KMS-11 (cell line): ENCODE measurements around the gene PWP1.

ENCODE experiments used
- H2AFZ ChIP-seq: fragments of 200-600 bp; sonication (generic); 2 replicates; pipeline ENCODE4 v1.6.1; 2016; ENCODE audit warnings: antibody characterized with exemption, mixed run types, low read depth
- H3K27ac ChIP-seq: fragments of 200-600 bp; sonication (generic); 2 replicates; pipeline ENCODE4 v1.6.1; 2016; ENCODE audit warnings: mild to moderate bottlenecking, mixed run types
- H3K27me3 ChIP-seq: fragments of 200-600 bp; sonication (generic); 2 replicates; pipeline ENCODE4 v1.6.1; 2017; ENCODE audit warnings: mild to moderate bottlenecking, low read depth, mixed run types, moderate library complexity; ENCODE audit not compliant: insufficient read depth
- H3K36me3 ChIP-seq: fragments of 200-600 bp; sonication (generic); 2 replicates; pipeline ENCODE4 v1.6.1; 2017; ENCODE audit warnings: mild to moderate bottlenecking, mixed run types; ENCODE audit not compliant: insufficient read depth
- H3K4me1 ChIP-seq: fragments of 200-600 bp; sonication (generic); 2 replicates; pipeline ENCODE4 v1.6.1; 2016; ENCODE audit warnings: mild to moderate bottlenecking, low read depth, mixed run types; ENCODE audit not compliant: poor library complexity, severe bottlenecking
- H3K4me2 ChIP-seq: fragments of 200-600 bp; sonication (generic); 2 replicates; pipeline ENCODE4 v1.7.0; 2016; ENCODE audit warnings: mild to moderate bottlenecking, mixed run types
- H3K4me3 ChIP-seq: fragments of 200-600 bp; sonication (generic); IDR thresholded peaks from 2 replicates; pipeline ENCODE4 v1.6.1; 2017; ENCODE audit warnings: low read depth, low read length, mixed read lengths; ENCODE audit not compliant: insufficient read depth
- H3K79me2 ChIP-seq: fragments of 200-600 bp; sonication (generic); 2 replicates; pipeline ENCODE4 v1.6.1; 2016; ENCODE audit warnings: low read depth, mixed run types; ENCODE audit not compliant: insufficient read depth
- H3K9ac ChIP-seq: fragments of 200-600 bp; sonication (generic); 2 replicates; pipeline ENCODE4 v1.6.1; 2016; ENCODE audit warnings: mild to moderate bottlenecking, mixed run types
- H4K20me1 ChIP-seq: fragments of 200-600 bp; sonication (generic); 2 replicates; pipeline ENCODE4 v1.6.1; 2016; ENCODE audit warnings: mild to moderate bottlenecking, mixed run types; ENCODE audit not compliant: insufficient read depth
- TF ChIP-seq, protein P1 (sequence below): fragments of 200-600 bp; sonication (generic); conservative IDR thresholded peaks from 2 replicates; pipeline ENCODE4 v1.6.1; 2017; ENCODE audit warnings: low read depth, mild to moderate bottlenecking, antibody characterized with exemption, low read length, moderate library complexity, mixed read lengths

The PWP1 gene

DNA sequence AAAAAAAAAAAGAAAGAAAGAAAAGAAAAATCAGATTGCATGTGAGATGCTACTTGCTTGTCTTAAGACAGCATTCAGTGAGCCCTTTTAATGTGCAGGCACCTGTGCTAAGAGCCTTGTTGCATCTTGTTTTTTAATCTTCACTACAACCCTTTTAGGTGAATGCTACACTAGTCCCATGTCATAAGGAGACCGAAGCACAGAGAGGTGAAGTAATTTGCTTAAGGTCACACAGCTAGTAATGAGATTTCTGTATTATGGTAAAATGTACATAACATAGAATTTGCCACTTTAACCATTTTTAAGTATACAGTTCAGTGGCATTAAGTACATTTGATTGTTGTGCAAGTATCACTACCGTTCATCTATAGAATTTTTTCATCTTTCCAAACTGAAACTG, 32.1 kb upstream of the PWP1 start:
- Histone ChIP-seq H2AFZ (no peak overlapping the region), H3K27me3 (no peaks in the 10 kb centered on the region), H3K4me2 (no peak overlapping the region), H3K36me3 (no peaks in the 10 kb centered on the region), H3K4me1 (no peaks in the 10 kb centered on the region), H3K4me3 (no peak overlapping the region), H3K79me2 (no peaks in the 10 kb centered on the region), H3K27ac (no peak overlapping the region), H3K9ac (no peak overlapping the region), H4K20me1 (no peaks in the 10 kb centered on the region)
- TF ChIP-seq, protein P1, sequence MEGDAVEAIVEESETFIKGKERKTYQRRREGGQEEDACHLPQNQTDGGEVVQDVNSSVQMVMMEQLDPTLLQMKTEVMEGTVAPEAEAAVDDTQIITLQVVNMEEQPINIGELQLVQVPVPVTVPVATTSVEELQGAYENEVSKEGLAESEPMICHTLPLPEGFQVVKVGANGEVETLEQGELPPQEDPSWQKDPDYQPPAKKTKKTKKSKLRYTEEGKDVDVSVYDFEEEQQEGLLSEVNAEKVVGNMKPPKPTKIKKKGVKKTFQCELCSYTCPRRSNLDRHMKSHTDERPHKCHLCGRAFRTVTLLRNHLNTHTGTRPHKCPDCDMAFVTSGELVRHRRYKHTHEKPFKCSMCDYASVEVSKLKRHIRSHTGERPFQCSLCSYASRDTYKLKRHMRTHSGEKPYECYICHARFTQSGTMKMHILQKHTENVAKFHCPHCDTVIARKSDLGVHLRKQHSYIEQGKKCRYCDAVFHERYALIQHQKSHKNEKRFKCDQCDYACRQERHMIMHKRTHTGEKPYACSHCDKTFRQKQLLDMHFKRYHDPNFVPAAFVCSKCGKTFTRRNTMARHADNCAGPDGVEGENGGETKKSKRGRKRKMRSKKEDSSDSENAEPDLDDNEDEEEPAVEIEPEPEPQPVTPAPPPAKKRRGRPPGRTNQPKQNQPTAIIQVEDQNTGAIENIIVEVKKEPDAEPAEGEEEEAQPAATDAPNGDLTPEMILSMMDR = no peak

DNA sequence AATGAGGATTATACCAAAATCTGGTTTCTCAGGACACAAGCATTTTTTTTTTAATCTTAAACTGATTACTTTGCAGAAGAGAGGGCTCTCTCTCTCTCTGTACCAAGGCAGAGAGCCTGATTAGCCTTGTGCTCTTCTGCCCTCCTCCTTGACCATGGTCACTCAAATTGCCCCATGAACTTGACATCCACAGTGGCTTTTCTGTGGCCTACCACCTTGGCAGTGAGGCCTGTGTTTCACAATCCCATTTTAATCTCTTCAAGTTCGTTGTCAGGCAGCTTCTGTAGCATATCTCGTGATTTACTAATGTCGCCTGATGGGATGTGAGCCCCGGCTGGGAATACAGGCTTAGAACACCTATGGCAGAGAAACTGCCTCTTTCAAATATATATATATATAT, 30.7 kb upstream of the PWP1 start:
- H3K9ac ChIP-seq = no peak overlapping the region
- no peak overlapping the region for H3K4me2 ChIP-seq
- H3K27ac ChIP-seq = no peak overlapping the region
- H3K4me3 ChIP-seq = no peak overlapping the region
- H3K4me1 ChIP-seq = no peaks in the 10 kb centered on the region
- no peaks in the 10 kb centered on the region for H3K79me2 ChIP-seq
- no peaks in the 10 kb centered on the region for H3K36me3 ChIP-seq
- no peaks in the 10 kb centered on the region for H3K27me3 ChIP-seq
- TF ChIP-seq, protein P1 = no peak
- H4K20me1 ChIP-seq = no peaks in the 10 kb centered on the region
- no peak overlapping the region for H2AFZ ChIP-seq

DNA sequence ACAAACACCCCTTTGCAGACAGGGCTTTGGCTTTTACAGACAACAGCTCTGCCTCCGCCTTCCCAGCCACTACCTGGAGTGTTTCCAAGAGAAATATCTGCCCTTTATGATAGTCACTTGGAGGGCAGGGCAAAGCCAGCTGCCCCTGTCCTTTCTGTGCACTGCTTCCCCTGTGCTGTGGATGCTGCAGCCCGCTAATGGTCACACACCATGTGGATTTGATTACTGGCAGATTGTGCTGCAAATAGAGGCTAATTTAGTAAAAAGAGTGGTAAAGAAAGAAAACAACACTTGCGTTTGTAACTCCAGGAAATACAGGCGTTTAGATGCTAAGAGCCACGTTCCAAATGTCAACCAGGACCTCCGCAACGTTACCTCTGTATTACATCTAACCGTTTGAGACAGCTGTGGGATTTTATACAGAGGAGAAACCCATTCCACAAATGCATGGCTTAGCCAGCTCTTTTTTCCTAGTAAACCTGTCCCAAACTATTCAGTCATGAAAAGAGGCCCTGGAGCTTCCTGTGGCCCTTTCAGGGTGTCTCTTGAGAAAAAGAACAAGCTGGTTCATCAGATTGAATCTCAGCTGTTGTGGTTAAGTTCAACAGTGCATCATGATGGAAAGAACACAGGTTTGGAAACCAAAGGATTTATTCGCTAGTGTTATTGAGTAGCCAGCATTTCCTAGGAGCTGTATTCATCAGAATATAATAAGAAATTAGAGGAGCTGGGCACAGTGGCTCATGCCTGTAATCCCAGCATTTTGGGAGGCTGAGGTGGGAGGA, 30.1 kb upstream of the PWP1 start:
- no peaks in the 10 kb centered on the region for H4K20me1 ChIP-seq
- H3K4me1 ChIP-seq = no peaks in the 10 kb centered on the region
- H3K9ac ChIP-seq = no peak overlapping the region
- H3K27ac ChIP-seq = no peak overlapping the region
- H3K4me3 ChIP-seq = no peak overlapping the region
- no peak overlapping the region for H2AFZ ChIP-seq
- no peak overlapping the region for H3K4me2 ChIP-seq
- TF ChIP-seq, protein P1 = no peak
- H3K27me3 ChIP-seq = no peaks in the 10 kb centered on the region
- no peaks in the 10 kb centered on the region for H3K36me3 ChIP-seq
- no peaks in the 10 kb centered on the region for H3K79me2 ChIP-seq

DNA sequence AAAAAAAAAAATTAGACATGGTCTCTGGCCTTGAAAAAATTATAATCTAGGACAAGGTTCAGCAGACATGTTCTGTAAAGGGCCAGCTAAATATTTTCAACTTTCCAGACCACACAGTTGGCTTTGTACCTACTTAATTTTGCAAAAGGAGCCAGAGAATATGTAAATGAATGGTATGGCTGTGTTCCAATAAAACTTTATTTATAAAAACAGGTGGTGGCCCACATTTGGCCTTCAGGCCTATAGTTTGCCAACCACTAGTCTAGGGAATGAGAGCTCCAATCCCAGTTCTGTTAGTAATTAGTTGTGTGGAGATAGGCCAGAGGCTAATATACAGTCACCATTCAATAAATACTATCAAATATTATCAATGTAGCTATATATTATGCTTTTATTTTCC, 29.3 kb upstream of the PWP1 start:
- Histone ChIP-seq H4K20me1 (no peaks in the 10 kb centered on the region), H3K36me3 (no peaks in the 10 kb centered on the region), H3K27me3 (no peaks in the 10 kb centered on the region), H3K4me2 (no peak overlapping the region), H3K9ac (no peak overlapping the region), H2AFZ (no peak overlapping the region), H3K79me2 (no peaks in the 10 kb centered on the region), H3K27ac (no peak overlapping the region), H3K4me1 (no peaks in the 10 kb centered on the region), H3K4me3 (no peak overlapping the region)
- TF ChIP-seq, protein P1 = no peak
